HG03025 (cell line): ENCODE measurements around the gene DZANK1.
"Not testable (repeated sequence)": the region's sequence is repeated elsewhere in the genome, so short reads cannot be mapped to it uniquely, and the experiment has no call there.

ENCODE experiments used
- ATAC-seq: cut with Tn5 transposase; IDR thresholded peaks from one replicate; pipeline ENCODE4 v1.9.1; 2021; ENCODE audit warnings: mild to moderate bottlenecking, moderate library complexity; ENCODE audit not compliant: unreplicated experiment, low FRiP score

The DZANK1 gene

DNA sequence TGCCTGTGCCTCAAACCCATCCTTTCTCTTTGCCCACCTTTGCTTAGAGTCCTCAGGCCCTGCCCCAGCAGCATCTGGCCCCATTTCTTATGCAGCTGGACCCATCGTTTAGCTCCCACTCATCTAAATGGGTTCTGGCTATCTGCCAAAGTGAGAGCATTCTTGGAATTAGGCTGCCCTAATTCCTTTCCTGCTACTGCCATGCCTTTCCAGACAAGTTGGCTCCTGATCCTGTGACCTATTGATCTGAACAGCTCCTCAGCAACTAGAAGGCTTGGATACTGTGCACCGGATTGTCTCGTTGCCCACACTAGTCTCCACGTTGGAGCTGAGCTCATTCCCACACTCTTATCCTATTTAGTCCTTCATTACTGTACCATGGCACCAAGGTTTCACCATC lies 22.9 kb downstream of the DZANK1 start:
- ATAC-seq = no peak

DNA sequence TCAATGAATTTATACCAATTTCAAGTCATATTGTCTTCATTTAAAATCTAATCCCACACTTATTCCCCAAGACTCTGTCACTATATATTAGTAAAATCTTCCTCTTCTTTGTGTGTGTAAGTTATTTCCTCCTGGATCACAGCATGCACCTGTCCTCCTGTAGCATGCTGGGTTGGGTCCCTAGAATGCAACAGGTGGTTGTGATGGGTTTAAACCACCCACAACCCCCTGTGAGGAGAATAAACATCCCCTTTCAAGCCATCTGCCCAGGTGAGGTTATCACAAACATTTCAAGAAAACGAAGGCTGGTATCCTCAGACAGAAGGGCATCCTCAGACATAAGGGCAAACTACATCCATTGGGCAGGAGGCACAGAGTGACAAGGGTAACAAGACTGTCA lies 26.4 kb downstream of the DZANK1 start:
- ATAC-seq = no peak

DNA sequence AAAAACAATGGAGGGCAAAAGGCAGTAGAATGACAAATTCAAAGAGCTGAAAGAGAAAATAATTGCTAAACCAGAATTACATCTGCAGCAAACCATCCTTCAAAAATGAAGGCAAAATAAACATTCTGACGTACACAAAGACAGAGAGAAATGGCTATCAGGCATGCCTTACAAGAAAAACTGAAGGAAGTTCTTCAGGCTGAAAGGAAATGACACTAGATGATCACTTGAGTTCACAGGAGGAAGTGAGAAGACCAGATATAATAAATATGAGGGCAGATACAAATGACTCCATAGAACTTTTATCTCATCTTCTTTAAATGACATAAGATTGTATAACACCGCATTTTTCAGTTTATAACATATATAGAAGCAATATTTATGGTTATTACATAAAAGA lies 30.0 kb downstream of the DZANK1 start:
- ATAC-seq = no peak

DNA sequence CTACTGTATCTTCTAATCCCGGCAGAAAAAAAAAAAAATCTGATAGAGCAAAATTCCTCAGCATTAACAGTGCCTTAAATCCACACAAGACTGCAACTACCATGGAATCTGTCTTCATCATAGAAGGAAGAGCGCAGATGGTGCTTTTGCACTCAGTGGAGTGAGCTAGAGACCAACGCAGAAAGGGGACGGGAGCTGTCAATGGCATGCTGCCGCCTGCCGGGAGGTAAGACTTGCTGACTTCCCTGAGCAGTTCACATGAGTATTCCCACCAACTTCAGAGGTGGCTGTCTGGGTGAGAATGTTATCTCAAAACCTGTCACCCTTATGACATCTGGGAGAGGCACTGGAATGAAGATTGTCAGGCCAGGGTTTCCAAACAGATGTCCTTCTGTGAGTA lies 35.6 kb downstream of the DZANK1 start:
- no peak for ATAC-seq

DNA sequence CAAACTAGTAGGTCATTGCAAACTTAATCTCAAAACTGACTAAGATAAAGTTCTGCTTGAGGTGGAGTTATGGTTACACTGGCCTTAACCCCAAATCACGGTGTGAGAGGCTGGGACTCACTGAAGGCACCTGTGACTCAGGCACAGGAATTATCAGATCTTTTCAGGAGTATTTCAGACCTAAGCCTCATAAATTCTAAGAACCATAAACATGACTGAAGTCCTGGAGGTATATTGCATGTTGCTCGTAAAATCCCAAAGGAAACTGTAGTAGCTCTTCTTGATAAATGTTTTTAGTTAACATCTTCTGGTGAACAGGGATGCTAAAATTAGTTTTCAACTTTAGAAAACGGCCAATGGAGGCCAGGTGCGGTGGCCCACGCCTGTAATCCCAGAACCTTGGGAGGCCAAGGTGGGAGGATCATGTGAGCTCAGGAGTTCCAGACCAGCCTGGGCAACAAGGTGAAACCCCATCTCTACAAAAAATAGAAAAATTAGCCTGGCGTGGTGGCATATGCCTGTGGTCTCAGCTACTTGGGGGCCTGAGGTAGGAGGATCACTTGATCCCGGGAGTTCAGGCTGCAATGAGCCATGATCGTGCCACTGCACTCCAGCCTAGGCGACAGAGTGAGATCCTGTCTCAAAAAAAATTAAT lies 36.5 kb downstream of the DZANK1 start:
- no peak for ATAC-seq

DNA sequence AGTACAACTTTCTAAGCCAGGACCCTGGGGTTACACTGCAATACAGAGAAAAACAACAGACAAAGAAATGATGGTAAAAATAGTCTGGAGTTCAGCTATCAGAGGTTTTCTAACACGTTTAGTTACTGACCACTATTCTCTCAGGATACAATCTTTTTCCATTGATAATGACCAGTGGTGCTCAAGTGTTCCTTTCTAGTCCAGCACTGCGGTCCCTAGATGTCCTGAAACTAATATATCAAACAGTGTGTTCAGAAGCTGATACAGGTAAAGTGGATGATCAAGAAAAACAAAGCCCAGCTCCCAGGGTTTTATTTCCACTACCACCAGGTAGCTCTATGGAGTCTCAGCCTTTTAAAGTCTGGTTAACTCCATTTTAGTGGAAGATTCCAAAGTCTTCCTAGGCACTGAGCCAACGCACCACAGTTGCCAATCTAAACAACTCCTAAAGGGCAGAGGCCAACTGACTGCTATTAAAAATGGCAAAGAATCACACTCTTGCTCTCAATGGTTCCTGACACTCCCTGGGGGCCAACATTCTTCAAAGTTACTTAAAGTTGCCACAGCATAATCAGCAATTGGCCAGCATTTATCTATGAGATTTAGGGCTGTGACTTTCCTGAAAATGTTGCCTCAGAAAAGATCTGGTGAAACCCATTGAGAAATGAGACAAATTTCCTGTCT lies 38.2 kb downstream of the DZANK1 start:
- ATAC-seq = no peak

DNA sequence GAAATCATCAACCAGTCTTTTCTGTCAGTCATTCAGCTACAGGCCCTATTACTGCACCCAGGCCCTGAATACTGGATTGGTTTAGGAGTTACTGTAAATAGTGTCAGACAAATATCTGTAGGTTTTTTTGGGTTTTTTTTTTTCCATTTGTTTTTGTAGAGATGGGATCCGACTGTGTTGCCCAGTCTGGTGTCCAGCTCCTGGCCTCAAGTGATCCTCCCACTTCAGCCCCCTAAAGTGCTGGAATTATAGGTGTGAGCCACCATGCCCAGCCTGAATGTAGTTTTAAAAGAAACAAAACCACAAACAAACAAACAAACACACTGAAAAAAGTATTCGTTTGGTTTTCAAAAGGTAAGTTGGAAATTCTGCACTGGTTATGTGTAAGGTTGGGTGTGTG lies 39.6 kb downstream of the DZANK1 start:
- no peak for ATAC-seq

DNA sequence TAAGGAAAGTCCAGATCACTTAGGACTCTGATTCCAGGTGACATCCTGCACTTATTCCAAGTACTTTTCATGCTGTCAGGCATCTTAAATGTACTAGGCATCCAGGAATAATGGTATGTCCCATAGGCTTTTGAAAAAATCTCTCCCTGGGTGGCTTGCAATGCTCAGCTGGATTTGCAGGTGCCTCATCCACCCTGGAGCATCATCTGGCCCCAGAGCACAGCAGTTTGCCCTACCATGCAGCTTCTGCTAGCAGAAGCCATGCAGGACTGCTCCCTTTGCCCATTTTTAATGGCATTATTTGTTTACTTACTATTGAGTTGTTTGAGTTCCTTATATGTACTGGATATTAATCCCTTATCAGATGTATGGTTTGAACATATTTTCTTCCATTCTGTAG lies 45.2 kb downstream of the DZANK1 start:
- ATAC-seq = no peak

DNA sequence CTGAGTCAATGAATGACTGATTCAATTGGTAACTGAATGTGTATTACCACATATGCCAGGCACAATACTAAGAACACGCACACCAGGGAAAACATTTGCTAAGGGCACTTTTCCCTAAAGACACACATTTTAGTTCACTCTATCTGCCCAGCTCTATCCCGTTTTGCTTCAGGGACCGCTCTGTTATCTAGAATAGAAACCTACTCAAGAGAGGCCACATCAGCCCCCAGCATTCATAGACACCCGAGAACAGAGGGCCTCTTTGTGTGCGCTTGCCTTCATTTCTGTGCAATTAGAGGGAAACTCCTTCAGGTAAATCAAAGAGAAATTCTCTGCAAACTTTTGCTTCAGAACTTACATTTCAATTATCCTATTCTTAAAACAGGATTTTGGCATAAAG lies 50.3 kb downstream of the DZANK1 start:
- no peak for ATAC-seq

DNA sequence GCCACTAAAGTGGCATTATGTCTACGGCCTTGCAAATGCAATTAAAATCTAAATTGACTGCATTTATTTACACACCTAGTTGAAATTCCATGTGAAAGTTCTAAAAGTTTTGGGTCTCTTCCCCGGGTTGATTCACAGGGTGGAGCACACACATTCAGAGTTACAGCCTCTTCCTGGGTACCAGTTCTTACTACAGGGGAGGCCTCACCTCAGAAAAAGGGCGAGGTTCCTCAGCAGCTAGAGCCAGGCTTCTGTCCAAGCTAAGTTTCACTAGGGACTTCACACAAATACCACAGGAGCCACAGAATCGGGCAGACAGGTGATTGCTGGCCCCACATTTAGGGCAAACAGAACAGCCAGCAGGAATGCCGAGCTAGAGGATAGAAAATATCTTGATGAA lies 52.7 kb downstream of the DZANK1 start:
- ATAC-seq = no peak

DNA sequence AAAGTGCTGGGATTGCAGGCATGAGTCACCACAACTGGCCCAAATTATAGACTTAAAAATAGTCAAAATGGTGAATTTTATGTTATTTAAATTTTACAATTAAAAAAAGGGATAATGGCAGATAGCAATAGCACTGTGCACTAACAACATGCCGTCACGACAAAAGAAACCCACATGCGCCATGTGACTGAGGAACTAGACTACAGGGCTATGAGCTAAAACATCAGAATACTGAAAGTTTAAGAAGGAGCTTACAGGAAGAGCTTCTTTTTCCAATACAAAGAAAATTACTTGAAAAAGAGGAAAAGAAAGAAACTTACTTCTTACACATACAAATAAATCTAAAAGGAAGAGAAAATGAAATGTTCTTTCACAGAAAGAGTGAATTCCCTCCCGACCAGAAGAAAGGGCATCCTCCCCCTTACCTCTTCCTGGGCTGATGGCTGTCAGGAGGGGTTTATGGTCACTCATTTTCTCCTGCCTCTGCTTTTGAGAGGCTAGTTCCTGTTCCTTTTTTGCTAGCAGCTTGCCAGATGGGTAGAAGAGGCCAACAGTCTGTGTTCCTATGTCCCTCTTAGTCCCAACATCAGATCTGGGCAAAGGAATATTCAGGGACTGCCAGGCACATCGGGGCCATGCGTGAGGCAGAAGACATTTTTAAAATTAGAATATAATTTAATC lies 54.5 kb downstream of the DZANK1 start:
- ATAC-seq = no peak

DNA sequence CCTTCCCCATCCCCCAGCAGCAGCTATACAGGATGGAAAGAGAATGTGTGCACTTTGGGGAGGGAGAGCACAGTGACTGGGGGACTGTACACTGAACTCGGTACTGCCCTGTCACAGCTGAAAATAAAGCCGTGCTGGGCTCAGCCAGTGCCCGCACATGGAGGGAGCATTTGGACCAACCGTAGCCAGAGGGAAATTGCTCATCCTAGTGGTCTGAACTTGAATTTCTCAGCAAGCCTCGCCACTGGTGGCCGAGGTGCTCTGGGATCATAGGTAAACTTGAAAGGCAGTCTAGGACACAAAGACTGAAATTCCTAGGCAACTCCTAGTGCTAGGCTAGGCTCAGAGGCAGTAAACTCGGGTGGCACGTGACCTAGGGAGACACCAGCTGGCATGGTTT lies 61.0 kb downstream of the DZANK1 start:
- no peak for ATAC-seq

DNA sequence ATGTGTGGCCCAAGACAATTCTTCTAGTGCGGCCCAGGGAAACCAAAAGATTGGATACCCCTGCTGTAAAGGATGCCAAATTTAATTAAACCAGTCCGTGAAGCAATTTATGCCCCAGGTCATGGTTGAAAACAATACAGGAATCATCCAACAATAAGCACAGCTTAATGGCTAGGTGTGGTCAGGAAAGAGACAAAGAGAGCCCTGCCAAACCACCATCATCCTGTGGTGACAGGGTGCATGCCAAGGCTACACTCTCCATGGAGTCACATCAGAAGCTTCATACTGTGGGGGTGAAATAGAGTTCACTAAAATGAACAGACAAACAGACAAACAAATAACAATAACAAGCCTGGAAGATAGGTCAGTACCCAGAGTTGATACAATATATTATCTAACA lies 62.7 kb downstream of the DZANK1 start:
- no peak for ATAC-seq

DNA sequence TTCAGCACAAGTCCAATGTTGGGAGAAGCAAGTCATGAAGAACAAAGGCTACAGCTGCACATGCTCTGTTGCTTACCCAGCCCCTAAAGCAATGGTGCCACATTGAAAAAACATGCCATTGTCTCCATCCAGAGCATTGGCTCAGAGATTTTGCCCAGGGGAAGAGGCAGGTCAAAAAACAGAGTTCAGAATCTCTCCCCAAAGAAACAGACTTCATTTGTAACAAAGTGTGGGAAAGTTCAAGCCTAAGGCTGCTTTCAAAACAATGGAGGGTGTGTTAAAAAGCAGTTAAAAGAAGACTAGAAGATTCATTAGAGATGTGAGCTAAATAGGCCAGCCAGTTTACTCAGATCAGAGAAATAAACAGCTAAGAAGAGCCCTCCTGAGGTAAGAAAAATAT lies 63.6 kb downstream of the DZANK1 start:
- no peak for ATAC-seq

DNA sequence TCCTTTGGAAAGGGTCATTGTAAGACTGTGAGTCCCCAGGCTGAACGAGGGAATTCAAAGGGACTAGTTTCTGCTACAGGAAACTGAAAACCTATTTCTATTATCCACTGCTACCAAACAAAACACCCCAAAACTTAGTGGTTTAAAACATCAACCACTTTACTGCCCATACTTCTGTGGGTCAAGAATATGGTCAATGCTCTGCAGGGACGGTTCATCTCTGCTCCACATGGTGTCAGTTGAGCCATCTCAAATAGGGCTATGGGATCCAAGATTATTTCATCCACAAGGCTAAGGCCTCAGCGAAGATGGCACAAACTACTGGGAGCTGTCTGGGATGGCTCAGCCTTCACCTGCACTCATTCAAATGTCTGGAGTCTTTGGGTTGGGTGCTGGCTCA lies 65.5 kb downstream of the DZANK1 start:
- ATAC-seq = no peak

DNA sequence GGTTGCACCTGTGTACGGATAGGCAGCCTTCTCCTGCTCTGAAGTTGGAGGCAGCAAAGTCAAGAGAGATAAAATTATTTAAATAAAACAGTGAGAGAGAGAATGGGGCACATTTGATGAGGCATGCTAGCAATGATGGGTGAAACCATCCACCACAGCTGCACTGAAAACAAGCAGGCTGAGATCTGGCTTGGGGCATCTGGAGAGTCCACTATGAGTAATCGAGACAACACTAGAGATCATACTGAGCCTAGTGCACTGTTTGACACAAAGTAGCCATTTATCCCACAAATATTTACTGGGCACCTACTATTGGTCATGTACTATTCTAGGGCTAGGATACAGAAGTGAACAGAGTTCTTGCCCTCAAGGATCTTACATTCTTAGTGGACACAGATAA lies 66.4 kb downstream of the DZANK1 start:
- ATAC-seq = no peak

DNA sequence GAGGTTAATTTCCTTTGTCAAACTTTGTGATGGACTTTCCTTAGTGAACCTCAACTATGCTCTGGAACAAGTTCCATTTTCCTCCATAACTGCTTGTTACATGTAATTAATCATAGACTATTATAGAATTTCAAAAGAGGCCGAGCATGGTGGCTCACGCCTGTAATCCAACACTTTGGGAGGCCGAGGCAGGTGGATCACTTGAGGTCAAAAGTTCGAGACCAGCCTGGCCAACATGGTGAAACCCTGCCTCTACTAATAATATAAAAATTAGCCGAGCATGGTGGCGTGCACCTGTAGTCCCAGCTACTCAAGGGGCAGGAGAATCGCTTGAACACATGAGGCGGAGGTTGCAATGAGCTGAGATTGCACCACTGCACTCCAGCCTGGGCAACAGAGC lies 68.1 kb downstream of the DZANK1 start:
- ATAC-seq = not testable (repeated sequence)

DNA sequence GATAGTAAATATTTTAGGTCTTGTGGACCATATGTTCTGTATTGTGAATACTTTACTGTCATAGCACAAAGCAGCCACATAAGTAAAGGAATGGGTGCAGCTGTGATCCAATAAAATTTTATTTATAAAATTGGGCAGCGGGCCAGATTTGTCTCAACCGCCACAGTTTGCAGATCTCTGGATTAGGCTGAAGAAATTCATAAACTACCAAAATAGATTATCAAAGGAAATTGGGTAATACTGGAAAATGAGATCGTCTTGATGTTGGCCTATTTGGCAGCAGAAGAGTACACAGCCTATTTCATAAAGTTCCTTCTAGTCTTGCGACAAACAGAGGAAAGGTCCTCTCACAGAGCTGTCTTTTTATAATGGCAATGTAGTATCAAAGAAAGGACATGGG lies 69.8 kb downstream of the DZANK1 start:
- ATAC-seq = no peak

DNA sequence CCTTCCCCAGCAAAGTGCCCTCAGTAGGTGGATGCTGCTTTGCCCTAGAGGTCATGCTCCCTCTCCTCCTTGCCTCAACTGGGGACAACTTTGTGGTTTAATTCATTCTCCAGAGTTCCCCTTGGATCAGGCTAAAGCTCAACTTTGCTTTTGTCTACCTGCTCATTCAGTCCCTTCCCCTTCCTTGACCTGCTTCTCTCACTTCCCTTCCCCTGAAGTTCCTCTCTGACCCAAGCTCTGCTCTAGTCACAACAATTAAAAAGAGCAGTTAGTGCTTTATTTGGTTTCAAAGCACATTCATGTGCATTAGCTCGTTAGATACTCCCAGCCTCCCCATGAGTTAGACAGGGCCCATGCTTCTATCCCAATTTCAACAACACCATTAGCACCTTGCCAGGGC lies 71.3 kb downstream of the DZANK1 start:
- no peak for ATAC-seq

DNA sequence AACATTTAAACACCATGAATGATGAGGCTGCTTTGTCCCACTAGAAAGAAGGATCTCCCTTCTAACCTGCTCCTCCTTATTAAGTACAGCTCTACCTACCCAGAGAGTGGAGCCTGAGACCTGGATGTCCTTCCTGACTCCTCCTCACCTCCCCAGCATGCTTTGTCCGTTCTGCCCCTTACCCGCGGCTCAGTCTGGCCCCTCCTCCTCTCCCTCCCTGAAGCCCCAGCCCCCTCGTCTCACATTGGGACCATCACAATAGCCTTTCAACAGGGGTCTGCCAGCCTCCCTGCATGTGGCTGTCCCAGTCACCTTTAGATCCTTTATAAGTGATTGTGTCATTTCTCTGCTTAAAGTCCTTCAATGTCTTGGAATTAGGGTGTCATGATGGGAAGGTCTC lies 72.5 kb downstream of the DZANK1 start:
- no peak for ATAC-seq

DNA sequence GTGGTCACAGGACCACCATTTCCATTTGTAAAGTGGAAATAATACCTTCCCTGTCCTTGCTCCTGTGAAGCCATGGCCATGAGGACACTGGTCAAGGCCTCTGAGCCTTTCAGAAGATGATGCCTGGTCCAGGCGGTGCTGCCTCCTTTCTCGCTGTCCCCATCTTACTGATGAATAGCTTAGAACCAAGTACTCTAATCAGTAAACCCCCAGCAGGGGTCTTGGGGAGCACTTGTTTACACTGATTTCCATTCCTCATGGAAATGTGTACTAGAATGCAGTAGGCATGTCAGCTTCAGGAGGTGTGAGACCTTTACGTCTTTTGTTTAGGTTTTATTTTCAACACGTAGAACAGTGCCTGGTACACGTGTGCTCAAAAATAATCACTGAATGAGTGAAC lies 75.1 kb downstream of the DZANK1 start:
- ATAC-seq = no peak

DNA sequence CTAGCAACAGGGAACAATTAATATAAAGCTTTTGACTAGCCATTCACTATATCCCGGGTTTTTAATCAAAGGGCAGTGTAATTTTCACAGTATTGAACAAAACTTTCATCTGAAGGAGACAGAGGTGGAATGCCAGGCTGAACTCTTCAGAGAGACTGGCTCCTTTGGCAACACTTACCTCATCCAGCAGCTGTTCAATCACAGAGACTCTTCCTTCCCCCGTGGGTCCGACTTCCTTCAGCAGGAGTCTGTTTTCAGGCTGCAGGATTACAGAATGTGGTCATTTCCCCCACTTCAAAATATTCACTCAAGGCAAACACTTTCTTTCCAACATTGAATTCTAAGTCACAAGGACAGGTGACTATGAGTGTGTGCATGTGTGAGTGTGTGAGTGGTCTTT lies 76.6 kb downstream of the DZANK1 start:
- ATAC-seq = no peak
